ENCODE results near the gene UBAC2.
"Not testable (repeated sequence)": the region's sequence is repeated elsewhere in the genome, so short reads cannot be mapped to it uniquely, and the experiment has no call there.

Gene UBAC2

GRCh38 chr13:99215184-99215830 is 14.7 kb downstream of the UBAC2 start:
- no peak for DNase-seq

- no peak for DNase-seq
These were observed 16.9 kb downstream of the UBAC2 start for GRCh38 chr13:99217461-99218110.

- no peak for DNase-seq
These were observed 17.5 kb downstream of the UBAC2 start for GRCh38 chr13:99218126-99218525.

GRCh38 chr13:99218545-99218944 is 17.9 kb downstream of the UBAC2 start:
- no peak for DNase-seq

GRCh38 chr13:99218969-99219368 is 18.3 kb downstream of the UBAC2 start:
- DNase-seq, result no peak

- no peak for DNase-seq
These were observed 19.7 kb downstream of the UBAC2 start for GRCh38 chr13:99220199-99220935.

- DNase-seq, result no peak
These were observed 21.0 kb downstream of the UBAC2 start for GRCh38 chr13:99221567-99222239.

- no peak for DNase-seq
These were observed 22.9 kb downstream of the UBAC2 start for GRCh38 chr13:99223587-99223986.

GRCh38 chr13:99224021-99224420 is 23.4 kb downstream of the UBAC2 start:
- no peak for DNase-seq

GRCh38 chr13:99225078-99225477 is 24.4 kb downstream of the UBAC2 start:
- no peak for DNase-seq

GRCh38 chr13:99226513-99226912 is 25.9 kb downstream of the UBAC2 start:
- no peak for DNase-seq

GRCh38 chr13:99227331-99227900 is 26.8 kb downstream of the UBAC2 start:
- DNase-seq, result no peak

GRCh38 chr13:99227909-99228688 is 27.4 kb downstream of the UBAC2 start:
- DNase-seq, result no peak

GRCh38 chr13:99228737-99229691 is 28.4 kb downstream of the UBAC2 start:
- no peak for DNase-seq

- not testable (repeated sequence) for DNase-seq
These were observed 29.9 kb downstream of the UBAC2 start for GRCh38 chr13:99230588-99230987.

- DNase-seq, result no peak
These were observed 30.3 kb downstream of the UBAC2 start for GRCh38 chr13:99230991-99231390.

GRCh38 chr13:99231721-99232120 is 31.1 kb downstream of the UBAC2 start:
- no peak for DNase-seq

GRCh38 chr13:99237981-99238662 is 37.5 kb downstream of the UBAC2 start:
- no peak for DNase-seq

GRCh38 chr13:99246100-99246499 is 45.4 kb downstream of the UBAC2 start:
- no peak for DNase-seq

GRCh38 chr13:99249178-99249577 is 48.5 kb downstream of the UBAC2 start:
- not testable (repeated sequence) for DNase-seq
